GM19099 (cell line): ENCODE data around the gene AWAT1.

ENCODE experiments used
- POLR2A ChIP-seq: IDR thresholded peaks from 3 replicates; pipeline ENCODE4 v1.6.1; 2011; ENCODE audit warnings: low read depth; ENCODE audit not compliant: insufficient read length; ENCODE audit errors: extremely low read depth

The AWAT1 gene

GRCh38 chrX:70234355-70234754, at the start of gene AWAT1:
Gene AWAT1, plus strand, starts transcription at chrX:70234655. Its CDS starts 41 bp downstream, at chrX:70234696.
- TF ChIP-seq POLR2A = no peak

- TF ChIP-seq POLR2A = no peak
Observed at GRCh38 chrX:70190225-70190624, 44.2 kb upstream of the AWAT1 start.

- no peak for TF ChIP-seq POLR2A
Observed at GRCh38 chrX:70196961-70197720, 37.3 kb upstream of the AWAT1 start.

GRCh38 chrX:70201732-70202131, 32.7 kb upstream of the AWAT1 start:
- TF ChIP-seq POLR2A = no peak

GRCh38 chrX:70208479-70208878, 26.0 kb upstream of the AWAT1 start:
- no peak for TF ChIP-seq POLR2A

GRCh38 chrX:70219938-70220764, 14.3 kb upstream of the AWAT1 start:
- no peak for TF ChIP-seq POLR2A

GRCh38 chrX:70226048-70226447, 8.4 kb upstream of the AWAT1 start:
- TF ChIP-seq POLR2A = no peak

- no peak for TF ChIP-seq POLR2A
Observed at GRCh38 chrX:70226687-70227086, 7.8 kb upstream of the AWAT1 start.

GRCh38 chrX:70231666-70232065, 2.8 kb upstream of the AWAT1 start:
- no peak for TF ChIP-seq POLR2A

- TF ChIP-seq POLR2A = no peak
Observed at GRCh38 chrX:70240751-70241150, 6.3 kb downstream of the AWAT1 start.

GRCh38 chrX:70241501-70241900, 7.0 kb downstream of the AWAT1 start:
- no peak for TF ChIP-seq POLR2A

GRCh38 chrX:70244881-70245280, 10.4 kb downstream of the AWAT1 start:
- no peak for TF ChIP-seq POLR2A

- TF ChIP-seq POLR2A = no peak
Observed at GRCh38 chrX:70247252-70247651, 12.8 kb downstream of the AWAT1 start.

GRCh38 chrX:70252491-70252890, 18.0 kb downstream of the AWAT1 start:
- no peak for TF ChIP-seq POLR2A

GRCh38 chrX:70253377-70254062, 19.1 kb downstream of the AWAT1 start:
- TF ChIP-seq POLR2A = no peak
